Pancreas (tissue), 10 donors: Measurements from ENCODE around the gene SUN1. TPM values are rescaled to one million over a fixed set of nuclear protein-coding genes. Genes with fewer than 3 reads are reported as not detected.

Experiments used
- ATAC-seq, 4 donors: fragments of 200-7000 bp; cut with Tn5 transposase; one replicate each; pipeline versions ENCODE4 v1.8.0 to v1.9.1; 2020; ENCODE audit warnings: mild to moderate bottlenecking in 4 of 4, moderate library complexity in 4 of 4
- DNase-seq, 6 donors: peaks; one replicate each; pipeline ENCODE4 v3.0.0-alpha.2; 2020
- FAIRE-seq: peaks from 2 replicates; lab custom pipeline; 2012; peaks lifted over from hg19 to GRCh38; lab: Jason Lieb, UNC
- H3K27ac ChIP-seq, 4 donors: fragments of 200-600 bp; sonication (generic); 1 replicate in 3 of 4; 2 replicates in 1 of 4; pipeline versions ENCODE4 v1.5.0 to v1.8.0; 2020
- H3K27me3 ChIP-seq, 4 donors: fragments of 200-600 bp; one replicate each; pipeline ENCODE4 v1.8.0; 2021
- H3K36me3 ChIP-seq, 3 donors: fragments of 200-600 bp; sonication (generic) in 1 of 3; one replicate each; pipeline versions ENCODE4 v1.5.0 to v1.8.0; 2020 to 2021
- H3K4me1 ChIP-seq, 3 donors: fragments of 200-600 bp; one replicate each; pipeline ENCODE4 v1.8.0; 2021
- H3K4me3 ChIP-seq, 4 donors: fragments of 200-600 bp; sonication (generic) in 2 of 4; one replicate each; pipeline versions ENCODE4 v1.5.0 to v1.8.0; 2020 to 2021
- H3K9me3 ChIP-seq, 4 donors: fragments of 200-600 bp; one replicate each; pipeline ENCODE4 v1.8.0; 2021
- WGBS, 2 donors: extraction: QIAGEN DNeasy Blood & Tissue Kit; methylation state at CpG; one replicate each; pipeline ENCODE4 v1.1.7; 2013; 5-methylcytosine and 5-hydroxymethylcytosine counted together
- intact Hi-C, 3 donors: fragments of 100-400 bp; cut with DNase I; formaldehyde crosslinking; loops; one replicate each; pipeline versions ENCODE4 v1.11.1 to v1.14.2; 2022
- polyA plus RNA-seq, 2 donors: library from polyadenylated mRNA; stranded (reverse); fragments of 200-250 nt; gene quantifications; one replicate each; pipeline ENCODE4 v1.2.3, GENCODE V29; 2013
- total RNA-seq, 6 donors: library from RNA; stranded (reverse); fragmentation: NEBNext Ultra II Directional in 4 of 6; extraction: Animal tissue kit (Norgen Biotek cat#: 25700) in 4 of 6; gene quantifications; one replicate each; pipeline versions ENCODE4 v1.2.1 to v1.2.4, GENCODE V29; 2021 to 2023
- TF ChIP-seq, protein P1 (sequence below), 4 donors: fragments of 200-600 bp; sonication (generic) in 3 of 4; IDR thresholded peaks; one replicate each; pipeline versions ENCODE4 v1.5.0 to v1.8.0; 2021; ENCODE audit warnings: antibody characterized with exemption in 4 of 4
- donor health status: healthy with polysubstance abuse.
- donor health status: DM: no; HTN: no; CAD: no; lungs with moderate emphysema.
- donor health status: DM: no; HTN: no; CAD: no.
- donor health status: control.
- donor health status: control.
- donor health status: Bipolar disorder and iron deficiency.
- donor health status: DM: yes; HTN: yes; CAD: no.
- donor health status: DM: no; HTN: no; CAD: no.
- donor health status: DM: no; HTN: no; CAD: no.
- donor health status: DM: yes; HTN: yes; CAD: no.

SUN1 gene
- total and polyA plus RNA-seq, 8 donors = 42.6 to 93.2 (median 55.9) TPM

DNA sequence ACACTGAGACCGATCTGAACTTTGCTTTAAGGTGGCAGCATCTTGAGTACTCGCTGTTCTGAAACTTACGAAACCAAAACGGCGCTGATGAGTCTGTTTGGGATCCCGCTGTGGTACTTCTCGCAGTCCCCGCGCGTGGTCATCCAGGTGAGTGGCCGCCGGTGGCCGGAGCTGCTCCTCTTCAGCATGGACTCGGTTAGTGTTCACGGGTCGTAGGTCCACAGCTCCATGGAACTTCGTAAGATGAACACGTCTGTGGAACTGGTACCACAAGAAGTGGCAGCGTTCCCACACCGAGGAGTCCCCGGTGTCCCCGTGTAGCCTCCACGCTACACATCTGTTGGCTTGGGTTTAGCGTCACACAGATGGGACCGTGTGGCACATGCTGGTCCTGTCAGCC lies 33.6 kb downstream of the SUN1 start:
- TF ChIP-seq, protein P1, sequence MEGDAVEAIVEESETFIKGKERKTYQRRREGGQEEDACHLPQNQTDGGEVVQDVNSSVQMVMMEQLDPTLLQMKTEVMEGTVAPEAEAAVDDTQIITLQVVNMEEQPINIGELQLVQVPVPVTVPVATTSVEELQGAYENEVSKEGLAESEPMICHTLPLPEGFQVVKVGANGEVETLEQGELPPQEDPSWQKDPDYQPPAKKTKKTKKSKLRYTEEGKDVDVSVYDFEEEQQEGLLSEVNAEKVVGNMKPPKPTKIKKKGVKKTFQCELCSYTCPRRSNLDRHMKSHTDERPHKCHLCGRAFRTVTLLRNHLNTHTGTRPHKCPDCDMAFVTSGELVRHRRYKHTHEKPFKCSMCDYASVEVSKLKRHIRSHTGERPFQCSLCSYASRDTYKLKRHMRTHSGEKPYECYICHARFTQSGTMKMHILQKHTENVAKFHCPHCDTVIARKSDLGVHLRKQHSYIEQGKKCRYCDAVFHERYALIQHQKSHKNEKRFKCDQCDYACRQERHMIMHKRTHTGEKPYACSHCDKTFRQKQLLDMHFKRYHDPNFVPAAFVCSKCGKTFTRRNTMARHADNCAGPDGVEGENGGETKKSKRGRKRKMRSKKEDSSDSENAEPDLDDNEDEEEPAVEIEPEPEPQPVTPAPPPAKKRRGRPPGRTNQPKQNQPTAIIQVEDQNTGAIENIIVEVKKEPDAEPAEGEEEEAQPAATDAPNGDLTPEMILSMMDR (IDR thresholded peaks at IDR 0.05) = no peak
- no peak overlapping the region for H3K27ac ChIP-seq
- FAIRE-seq (no peak), DNase-seq (peak in 2 of 6 donors; percentile 23 to 54), ATAC-seq (no peak)
- intact Hi-C loops = loop anchor here in 2 of 3 donors (5.0 to 10.0 kb wide), 2 partner anchors 79 to 541 kb away; no protein-coding TSS in a partner anchor
- 94 to 95% methylated on average over 25 of the region's 25 CpGs for WGBS, 2 donors
- H3K4me1 ChIP-seq = no peaks in the 10 kb centered on the region
- no peaks in the 10 kb centered on the region for H3K27me3 ChIP-seq
- H3K36me3 ChIP-seq = peaks cover 0 to 47% (median 2%) of the 10 kb centered on the region in 3 donors
- H3K4me3 ChIP-seq = no peak overlapping the region
- H3K9me3 ChIP-seq = no peaks in the 10 kb centered on the region

DNA sequence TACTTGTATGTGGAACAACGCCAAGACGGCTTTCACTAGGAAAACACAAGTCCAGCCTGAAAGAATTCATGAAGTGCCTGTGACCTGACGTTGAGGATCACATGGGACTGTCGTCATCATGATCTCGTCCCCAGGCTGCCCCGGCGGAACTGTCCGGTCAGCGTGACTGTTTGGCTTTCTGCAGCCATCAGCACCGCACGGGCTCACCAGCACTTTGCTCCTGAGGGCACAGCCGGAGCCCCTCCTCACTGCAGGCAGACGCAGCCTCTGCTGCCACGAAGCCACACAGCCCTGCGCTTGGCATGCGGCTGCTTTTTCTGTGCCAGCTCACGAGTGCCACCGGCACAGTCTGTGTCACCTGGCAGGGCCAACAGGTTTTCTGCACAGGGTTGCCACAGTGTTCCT lies 34.7 kb downstream of the SUN1 start:
- peak overlapping the region in 3 of 4 donors; percentile 5 to 46 (median 41) for H3K27ac ChIP-seq
- no peaks in the 10 kb centered on the region for H3K9me3 ChIP-seq
- intact Hi-C loops = loop anchor here in 2 of 3 donors (5.0 to 10.0 kb wide), 2 partner anchors 80 to 542 kb away; no protein-coding TSS in a partner anchor
- DNase-seq (peak in 3 of 6 donors; percentile 31 to 77 (median 39)), FAIRE-seq (no peak), ATAC-seq (peak; percentile 8 to 77 (median 60))
- H3K36me3 ChIP-seq = peaks cover 0 to 38% (median 2%) of the 10 kb centered on the region in 3 donors
- H3K4me1 ChIP-seq = no peaks in the 10 kb centered on the region
- H3K27me3 ChIP-seq = no peaks in the 10 kb centered on the region
- no peak overlapping the region for H3K4me3 ChIP-seq
- 79 to 80% methylated on average over 18 of the region's 18 CpGs for WGBS, 2 donors
- TF ChIP-seq, protein P1 (IDR thresholded peaks at IDR 0.05) = no peak

DNA sequence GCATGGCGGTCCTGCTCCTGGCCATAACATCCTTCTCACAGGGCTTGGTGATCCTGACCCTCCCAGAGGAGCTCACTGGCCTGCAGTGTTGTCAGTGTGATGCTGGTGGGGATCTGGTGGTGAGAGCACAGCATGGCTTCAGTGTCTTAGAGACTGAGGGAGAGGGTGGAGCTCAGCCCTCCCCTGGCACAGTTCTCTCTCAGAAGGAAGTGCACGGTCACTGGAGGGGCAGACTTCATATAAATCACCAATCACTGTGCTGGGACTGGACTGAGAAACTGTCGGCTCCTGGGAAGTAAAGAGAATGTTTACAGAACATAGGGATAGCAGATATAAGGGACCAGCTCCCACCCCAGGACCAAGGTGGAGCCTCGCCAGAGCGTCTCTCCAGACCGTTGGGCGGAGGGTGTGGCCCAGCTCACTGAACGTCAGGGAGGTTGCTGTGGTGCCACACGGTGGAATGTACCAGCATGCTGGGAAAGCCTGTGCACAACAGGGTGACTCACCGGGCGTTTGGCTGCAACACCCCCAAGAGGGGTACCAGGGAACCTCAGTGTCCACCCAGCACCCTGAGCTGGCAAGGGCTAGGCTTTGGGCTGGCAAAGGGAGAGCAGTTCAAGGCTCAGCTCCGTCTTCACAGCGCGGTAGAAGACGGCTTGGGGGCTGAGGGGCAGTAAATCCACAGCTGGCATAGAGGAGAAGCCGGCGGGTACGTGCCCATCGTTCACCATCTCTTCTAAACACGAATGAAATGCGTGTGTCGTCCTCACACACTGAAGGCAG lies 35.3 kb downstream of the SUN1 start:
- H3K27me3 ChIP-seq = no peaks in the 10 kb centered on the region
- no peaks in the 10 kb centered on the region for H3K9me3 ChIP-seq
- ATAC-seq = peak in 3 of 4 donors; percentile 52 to 65 (median 65)
- no peaks in the 10 kb centered on the region for H3K4me1 ChIP-seq
- DNase-seq = peak in 2 of 6 donors; percentile 37 to 64
- TF ChIP-seq, protein P1 (IDR thresholded peaks at IDR 0.05) = no peak
- intact Hi-C loops = loop anchor here in 2 of 3 donors (5.0 to 10.0 kb wide), 2 partner anchors 80 to 543 kb away; no protein-coding TSS in a partner anchor
- peak overlapping the region in 3 of 4 donors; percentile 5 to 46 (median 41) for H3K27ac ChIP-seq
- no peak overlapping the region for H3K4me3 ChIP-seq
- no peak for FAIRE-seq
- WGBS, 2 donors = 88 to 90% methylated on average over 22 of the region's 22 CpGs
- peaks cover 2 to 39% (median 2%) of the 10 kb centered on the region in 3 donors for H3K36me3 ChIP-seq

DNA sequence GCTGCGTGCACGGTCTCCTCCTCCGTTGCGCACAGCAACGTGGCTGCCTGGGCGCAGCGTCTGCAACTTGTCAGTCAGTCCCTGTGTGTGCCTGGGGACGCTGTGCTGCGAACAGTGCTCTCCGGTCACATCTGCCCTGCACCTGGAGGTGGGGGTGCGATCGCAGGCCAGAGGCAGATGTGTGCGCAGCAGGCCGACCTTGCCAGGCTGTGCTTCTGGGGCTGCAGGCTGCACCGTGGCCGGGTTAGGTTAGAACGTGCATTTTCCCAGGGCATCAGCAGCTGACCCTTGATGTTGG lies 35.9 kb downstream of the SUN1 start:
- no peaks in the 10 kb centered on the region for H3K9me3 ChIP-seq
- H3K27me3 ChIP-seq = no peaks in the 10 kb centered on the region
- H3K36me3 ChIP-seq = peaks cover 2 to 40% (median 2%) of the 10 kb centered on the region in 3 donors
- H3K4me3 ChIP-seq = no peak overlapping the region
- peak overlapping the region in 1 of 4 donors; percentile 46 for H3K27ac ChIP-seq
- peaks cover 0 to under 1% (median 0%) of the 10 kb centered on the region in 3 donors for H3K4me1 ChIP-seq
- intact Hi-C loops = loop anchor here in 2 of 3 donors (5.0 to 10.0 kb wide), 2 partner anchors 81 to 543 kb away; no protein-coding TSS in a partner anchor
- TF ChIP-seq, protein P1 (IDR thresholded peaks at IDR 0.05) = no peak
- FAIRE-seq = no peak
- DNase-seq = peak in 2 of 6 donors; percentile 11 to 59
- ATAC-seq = no peak
- 95 to 97% methylated on average over 17 of the region's 17 CpGs for WGBS, 2 donors
